ENCODE data around the gene KRTAP5-1. TPM values are rescaled to one million over a fixed set of nuclear protein-coding genes. Genes with fewer than 3 reads are reported as not detected.

The KRTAP5-1 gene
- total RNA-seq, 1 experiment from 2014 or later = not detected

GRCh38 chr11:1560649-1561251 lies 24.3 kb downstream of the KRTAP5-1 start:
- no peaks in the 10 kb centered on the region for H4K20me1 ChIP-seq (ENCODE audit: low read length)
- ChIA-PET POLR2A (ENCODE audit: unreplicated experiment) (no interaction called here), CTCF (no interaction called here)
- no peak overlapping the region for H3K4me2 ChIP-seq (ENCODE audit: low read length)
- BruUV-seq (replicated peaks) = no TSS peak
- no peaks in the 10 kb centered on the region for H3K9me3 ChIP-seq (ENCODE audit: low read length)
- no peak overlapping the region for H3K27ac ChIP-seq (ENCODE audit: low read length)
- DNase-seq = no peak
- no peaks in the 10 kb centered on the region for H3F3A ChIP-seq (ENCODE audit: low read length, unreplicated experiment)
- no peaks in the 10 kb centered on the region for H3K27me3 ChIP-seq (ENCODE audit: low read length)
- H3K9me2 ChIP-seq (replicated peaks; ENCODE audit: low read length) = no peaks in the 10 kb centered on the region
- H3K36me3 ChIP-seq (ENCODE audit: low read depth, low read length) = no peaks in the 10 kb centered on the region
- H3K79me2 ChIP-seq (ENCODE audit: low read length) = no peaks in the 10 kb centered on the region
- H3K9ac ChIP-seq (ENCODE audit: low read length) = no peak overlapping the region
- no peak for ATAC-seq
- TF ChIP-seq CTCF (conservative IDR thresholded peaks at IDR 0.05; ENCODE audit: low read depth, low read length) (no peak), EZH2phosphoT487 (IDR thresholded peaks at IDR 0.05; ENCODE audit: borderline replicate concordance, low read length) (no peak), EZH2 (IDR thresholded peaks at IDR 0.05; ENCODE audit: low read length, unreplicated experiment) (no peak)
- H3K4me3 ChIP-seq (ENCODE audit: low read length) = no peak overlapping the region
- no peak overlapping the region for H2AFZ ChIP-seq (ENCODE audit: low read length)
- intact Hi-C loops (cut with micrococcal nuclease) = no loop called here
- H3K4me1 ChIP-seq (ENCODE audit: insufficient read depth, low read length) = peaks cover 26% of the 10 kb centered on the region

- H3K4me1 ChIP-seq (ENCODE audit: insufficient read depth, low read length) = peaks cover 26% of the 10 kb centered on the region
- no peaks in the 10 kb centered on the region for H3K9me2 ChIP-seq (replicated peaks; ENCODE audit: low read length)
- peak overlapping the region; percentile 89; the same call in 1 of the 2 replicates for H3K4me2 ChIP-seq (ENCODE audit: low read length)
- intact Hi-C loops (cut with micrococcal nuclease) = no loop called here
- ChIA-PET CTCF (interaction anchor here (1.9 kb wide), 1 partner anchor 13 kb away, joined by 12 read pairs; no protein-coding TSS in a partner anchor), POLR2A (ENCODE audit: unreplicated experiment) (no interaction called here)
- no peaks in the 10 kb centered on the region for H4K20me1 ChIP-seq (ENCODE audit: low read length)
- H3F3A ChIP-seq (ENCODE audit: low read length, unreplicated experiment) = no peaks in the 10 kb centered on the region
- TF ChIP-seq CTCF (conservative IDR thresholded peaks at IDR 0.05; ENCODE audit: low read depth, low read length) (no peak), EZH2 (IDR thresholded peaks at IDR 0.05; ENCODE audit: low read length, unreplicated experiment) (no peak), EZH2phosphoT487 (IDR thresholded peaks at IDR 0.05; ENCODE audit: borderline replicate concordance, low read length) (no peak)
- no peak for DNase-seq
- H2AFZ ChIP-seq (ENCODE audit: low read length) = no peak overlapping the region
- no TSS peak for BruUV-seq (replicated peaks)
- H3K27ac ChIP-seq (ENCODE audit: low read length) = peak overlapping the region; percentile 79; the same call in 1 of the 2 replicates
- no peaks in the 10 kb centered on the region for H3K79me2 ChIP-seq (ENCODE audit: low read length)
- ATAC-seq = no peak
- H3K36me3 ChIP-seq (ENCODE audit: low read depth, low read length) = no peaks in the 10 kb centered on the region
- H3K27me3 ChIP-seq (ENCODE audit: low read length) = no peaks in the 10 kb centered on the region
- no peak overlapping the region for H3K9ac ChIP-seq (ENCODE audit: low read length)
- H3K9me3 ChIP-seq (ENCODE audit: low read length) = no peaks in the 10 kb centered on the region
- no peak overlapping the region for H3K4me3 ChIP-seq (ENCODE audit: low read length)
Measured at GRCh38 chr11:1560002-1560648, 25.0 kb downstream of the KRTAP5-1 start.
